HepG2 (cell line): ENCODE results near the gene TXNDC12. TPM values are rescaled to one million over a fixed set of nuclear protein-coding genes. Genes with fewer than 3 reads are reported as not detected.
A peak's percentile ranks its signal among the peaks of the same experiment; 100 is the strongest.

ENCODE experiments used
- ARID2 ChIP-seq: sonication (generic); formaldehyde crosslinking; IDR thresholded peaks from 2 replicates; pipeline ENCODE4 v1.8.1; 2022; ENCODE audit warnings: mild to moderate bottlenecking, missing genetic modification reagents, borderline replicate concordance
- CAMTA2 ChIP-seq: sonication (generic); formaldehyde crosslinking; IDR thresholded peaks from 2 replicates; pipeline ENCODE4 v1.4.0; 2020; ENCODE audit warnings: mild to moderate bottlenecking, missing genetic modification reagents, borderline replicate concordance
- CBX5 ChIP-seq: sonication (generic); formaldehyde crosslinking; IDR thresholded peaks from 2 replicates; pipeline ENCODE4 v1.4.0; 2020; ENCODE audit warnings: missing genetic modification reagents, borderline replicate concordance
- HNRNPH1 ChIP-seq: fragments of 200-400 bp; formaldehyde crosslinking; optimal IDR thresholded peaks from 2 replicates; pipeline ENCODE3; 2017; ENCODE audit warnings: mild to moderate bottlenecking, low read depth, low read length
- KDM2A ChIP-seq: sonication (generic); formaldehyde crosslinking; IDR thresholded peaks from 2 replicates; pipeline ENCODE4 v1.4.0; 2020; ENCODE audit warnings: low read depth, missing genetic modification reagents, borderline replicate concordance
- KLF13 ChIP-seq: sonication (generic); formaldehyde crosslinking; IDR thresholded peaks from 2 replicates; pipeline ENCODE4 v1.4.0; 2020; ENCODE audit warnings: mild to moderate bottlenecking, missing genetic modification reagents
- NFIC ChIP-seq: IDR thresholded peaks from 2 replicates; pipeline ENCODE4 v1.6.1; 2012; ENCODE audit warnings: mild to moderate bottlenecking, low read length, inconsistent platforms
- NFKB2 ChIP-seq: sonication (generic); formaldehyde crosslinking; IDR thresholded peaks from 2 replicates; pipeline ENCODE4 v1.4.0; 2020; ENCODE audit warnings: missing genetic modification reagents, borderline replicate concordance
- RCOR2 ChIP-seq: IDR thresholded peaks from 2 replicates; pipeline ENCODE4 v1.6.1; 2016; ENCODE audit warnings: missing biosample characterization, missing genetic modification reagents
- TGIF2 ChIP-seq: IDR thresholded peaks from 2 replicates; pipeline ENCODE4 v1.6.1; 2016; ENCODE audit warnings: control low read depth, missing compliant biosample characterization
- ZFX ChIP-seq: sonication (generic); formaldehyde crosslinking; IDR thresholded peaks from 2 replicates; pipeline ENCODE4 v1.4.0; 2020; ENCODE audit warnings: mild to moderate bottlenecking, low read depth, missing genetic modification reagents, moderate library complexity
- ZNF138 ChIP-seq: sonication (generic); formaldehyde crosslinking; IDR thresholded peaks from 2 replicates; pipeline ENCODE4 v1.5.0; 2020; ENCODE audit warnings: mild to moderate bottlenecking, low read depth, missing genetic modification reagents
- ZNF441 ChIP-seq: sonication (generic); formaldehyde crosslinking; IDR thresholded peaks from 2 replicates; pipeline ENCODE4 v1.7.0; 2021; ENCODE audit warnings: missing genetic modification reagents, borderline replicate concordance
- ZNF616 ChIP-seq: sonication (generic); formaldehyde crosslinking; IDR thresholded peaks from 2 replicates; pipeline ENCODE4 v1.5.0; 2020; ENCODE audit warnings: low read depth, mild to moderate bottlenecking, missing genetic modification reagents
- polyA plus RNA-seq, 8 experiments: library from polyadenylated mRNA; depleted of rRNA in 3 of 8; stranded (reverse) in 7 of 8; unstranded in 1 of 8; fragments of >200 nt; fragmentation: Illumina TruSeq in 4 of 8; extraction: Trizol in 4 of 8; gene quantifications; 2 replicates each; pipeline versions ENCODE4 v1.2.1 to v1.2.3, GENCODE V29; 2011 to 2016; ENCODE audit warnings: low read depth in 4 of 8, missing spikeins in 1 of 8, mixed read lengths in 1 of 8; ENCODE audit not compliant: insufficient read depth in 1 of 8
- total RNA-seq, 5 experiments: library from RNA; depleted of rRNA; stranded (reverse); fragments of >200 nt; fragmentation: Illumina TruSeq; extraction: Trizol; gene quantifications; 2 replicates each; pipeline ENCODE4 v1.2.3, GENCODE V29; 2016; ENCODE audit warnings: low read depth in 1 of 5
- TF ChIP-seq, protein P1 (sequence below): sonication (generic); formaldehyde crosslinking; conservative IDR thresholded peaks from 2 replicates; pipeline ENCODE4 v1.8.0; 2022; ENCODE audit warnings: mild to moderate bottlenecking, moderate library complexity, missing genetic modification reagents
- TF ChIP-seq, protein P2 (sequence below): sonication (generic); formaldehyde crosslinking; IDR thresholded peaks from 2 replicates; pipeline ENCODE4 v1.4.0; 2020; ENCODE audit warnings: mild to moderate bottlenecking, missing genetic modification reagents
- TF ChIP-seq, protein P3 (sequence below): sonication (generic); formaldehyde crosslinking; IDR thresholded peaks from 2 replicates; pipeline ENCODE4 v1.4.0; 2020; ENCODE audit warnings: missing genetic modification reagents
- TF ChIP-seq, protein P4 (sequence below): sonication (generic); formaldehyde crosslinking; IDR thresholded peaks from 2 replicates; pipeline ENCODE4 v1.5.1; 2020; ENCODE audit warnings: missing genetic modification reagents, mild to moderate bottlenecking, borderline replicate concordance

Gene TXNDC12
- total and polyA plus RNA-seq, 2 of the 13 experiments (the other 11 are each of a cell fraction or from before 2014, with no cell fraction given), result 65.6 to 67.2 TPM

DNA sequence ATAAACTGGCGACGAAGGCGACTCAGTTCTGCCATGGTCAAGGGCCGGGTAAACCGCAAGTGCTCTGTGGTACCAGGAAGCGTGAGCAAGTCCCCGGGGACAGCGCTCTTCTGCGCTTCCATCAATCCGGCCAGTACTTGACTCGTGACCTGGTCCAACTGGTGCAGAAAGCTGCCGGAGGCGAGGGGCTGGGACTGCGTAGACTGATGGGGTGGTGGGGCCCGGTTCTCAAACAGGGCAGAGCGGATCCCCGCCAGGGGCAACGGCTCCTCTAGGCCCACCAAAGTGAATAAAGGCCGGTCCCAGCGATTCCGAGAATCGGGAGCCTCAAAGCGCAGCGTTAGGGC, 22.2 kb downstream of the TXNDC12 start (continued):
- TF ChIP-seq, protein P1, sequence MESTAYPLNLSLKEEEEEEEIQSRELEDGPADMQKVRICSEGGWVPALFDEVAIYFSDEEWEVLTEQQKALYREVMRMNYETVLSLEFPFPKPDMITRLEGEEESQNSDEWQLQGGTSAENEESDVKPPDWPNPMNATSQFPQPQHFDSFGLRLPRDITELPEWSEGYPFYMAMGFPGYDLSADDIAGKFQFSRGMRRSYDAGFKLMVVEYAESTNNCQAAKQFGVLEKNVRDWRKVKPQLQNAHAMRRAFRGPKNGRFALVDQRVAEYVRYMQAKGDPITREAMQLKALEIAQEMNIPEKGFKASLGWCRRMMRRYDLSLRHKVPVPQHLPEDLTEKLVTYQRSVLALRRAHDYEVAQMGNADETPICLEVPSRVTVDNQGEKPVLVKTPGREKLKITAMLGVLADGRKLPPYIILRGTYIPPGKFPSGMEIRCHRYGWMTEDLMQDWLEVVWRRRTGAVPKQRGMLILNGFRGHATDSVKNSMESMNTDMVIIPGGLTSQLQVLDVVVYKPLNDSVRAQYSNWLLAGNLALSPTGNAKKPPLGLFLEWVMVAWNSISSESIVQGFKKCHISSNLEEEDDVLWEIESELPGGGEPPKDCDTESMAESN, result no peak
- TF ChIP-seq TGIF2 (no peak), CAMTA2 (0 out of 2 replicates have a peak, but pooled peaks have one; percentile 1), NFIC (no peak), ZNF441 (CRISPR knock-in tag) (0 out of 2 replicates have a peak, but pooled peaks have one; percentile 19), ARID2 (0 out of 2 replicates have a peak, but pooled peaks have one; percentile 2), ZFX (CRISPR knock-in tag) (no peak; the same call in 1 of the 2 replicates), KDM2A (CRISPR knock-in tag) (no peak), ZNF616 (CRISPR knock-in tag) (no peak), NFKB2 (CRISPR knock-in tag) (no peak), ZNF138 (CRISPR knock-in tag) (no peak), KLF13 (CRISPR knock-in tag) (no peak), CBX5 (CRISPR knock-in tag) (no peak), HNRNPH1 (no peak), RCOR2 (no peak)
- TF ChIP-seq, protein P2, sequence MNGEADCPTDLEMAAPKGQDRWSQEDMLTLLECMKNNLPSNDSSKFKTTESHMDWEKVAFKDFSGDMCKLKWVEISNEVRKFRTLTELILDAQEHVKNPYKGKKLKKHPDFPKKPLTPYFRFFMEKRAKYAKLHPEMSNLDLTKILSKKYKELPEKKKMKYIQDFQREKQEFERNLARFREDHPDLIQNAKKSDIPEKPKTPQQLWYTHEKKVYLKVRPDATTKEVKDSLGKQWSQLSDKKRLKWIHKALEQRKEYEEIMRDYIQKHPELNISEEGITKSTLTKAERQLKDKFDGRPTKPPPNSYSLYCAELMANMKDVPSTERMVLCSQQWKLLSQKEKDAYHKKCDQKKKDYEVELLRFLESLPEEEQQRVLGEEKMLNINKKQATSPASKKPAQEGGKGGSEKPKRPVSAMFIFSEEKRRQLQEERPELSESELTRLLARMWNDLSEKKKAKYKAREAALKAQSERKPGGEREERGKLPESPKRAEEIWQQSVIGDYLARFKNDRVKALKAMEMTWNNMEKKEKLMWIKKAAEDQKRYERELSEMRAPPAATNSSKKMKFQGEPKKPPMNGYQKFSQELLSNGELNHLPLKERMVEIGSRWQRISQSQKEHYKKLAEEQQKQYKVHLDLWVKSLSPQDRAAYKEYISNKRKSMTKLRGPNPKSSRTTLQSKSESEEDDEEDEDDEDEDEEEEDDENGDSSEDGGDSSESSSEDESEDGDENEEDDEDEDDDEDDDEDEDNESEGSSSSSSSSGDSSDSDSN (CRISPR knock-in tag), result no peak
- TF ChIP-seq, protein P3, sequence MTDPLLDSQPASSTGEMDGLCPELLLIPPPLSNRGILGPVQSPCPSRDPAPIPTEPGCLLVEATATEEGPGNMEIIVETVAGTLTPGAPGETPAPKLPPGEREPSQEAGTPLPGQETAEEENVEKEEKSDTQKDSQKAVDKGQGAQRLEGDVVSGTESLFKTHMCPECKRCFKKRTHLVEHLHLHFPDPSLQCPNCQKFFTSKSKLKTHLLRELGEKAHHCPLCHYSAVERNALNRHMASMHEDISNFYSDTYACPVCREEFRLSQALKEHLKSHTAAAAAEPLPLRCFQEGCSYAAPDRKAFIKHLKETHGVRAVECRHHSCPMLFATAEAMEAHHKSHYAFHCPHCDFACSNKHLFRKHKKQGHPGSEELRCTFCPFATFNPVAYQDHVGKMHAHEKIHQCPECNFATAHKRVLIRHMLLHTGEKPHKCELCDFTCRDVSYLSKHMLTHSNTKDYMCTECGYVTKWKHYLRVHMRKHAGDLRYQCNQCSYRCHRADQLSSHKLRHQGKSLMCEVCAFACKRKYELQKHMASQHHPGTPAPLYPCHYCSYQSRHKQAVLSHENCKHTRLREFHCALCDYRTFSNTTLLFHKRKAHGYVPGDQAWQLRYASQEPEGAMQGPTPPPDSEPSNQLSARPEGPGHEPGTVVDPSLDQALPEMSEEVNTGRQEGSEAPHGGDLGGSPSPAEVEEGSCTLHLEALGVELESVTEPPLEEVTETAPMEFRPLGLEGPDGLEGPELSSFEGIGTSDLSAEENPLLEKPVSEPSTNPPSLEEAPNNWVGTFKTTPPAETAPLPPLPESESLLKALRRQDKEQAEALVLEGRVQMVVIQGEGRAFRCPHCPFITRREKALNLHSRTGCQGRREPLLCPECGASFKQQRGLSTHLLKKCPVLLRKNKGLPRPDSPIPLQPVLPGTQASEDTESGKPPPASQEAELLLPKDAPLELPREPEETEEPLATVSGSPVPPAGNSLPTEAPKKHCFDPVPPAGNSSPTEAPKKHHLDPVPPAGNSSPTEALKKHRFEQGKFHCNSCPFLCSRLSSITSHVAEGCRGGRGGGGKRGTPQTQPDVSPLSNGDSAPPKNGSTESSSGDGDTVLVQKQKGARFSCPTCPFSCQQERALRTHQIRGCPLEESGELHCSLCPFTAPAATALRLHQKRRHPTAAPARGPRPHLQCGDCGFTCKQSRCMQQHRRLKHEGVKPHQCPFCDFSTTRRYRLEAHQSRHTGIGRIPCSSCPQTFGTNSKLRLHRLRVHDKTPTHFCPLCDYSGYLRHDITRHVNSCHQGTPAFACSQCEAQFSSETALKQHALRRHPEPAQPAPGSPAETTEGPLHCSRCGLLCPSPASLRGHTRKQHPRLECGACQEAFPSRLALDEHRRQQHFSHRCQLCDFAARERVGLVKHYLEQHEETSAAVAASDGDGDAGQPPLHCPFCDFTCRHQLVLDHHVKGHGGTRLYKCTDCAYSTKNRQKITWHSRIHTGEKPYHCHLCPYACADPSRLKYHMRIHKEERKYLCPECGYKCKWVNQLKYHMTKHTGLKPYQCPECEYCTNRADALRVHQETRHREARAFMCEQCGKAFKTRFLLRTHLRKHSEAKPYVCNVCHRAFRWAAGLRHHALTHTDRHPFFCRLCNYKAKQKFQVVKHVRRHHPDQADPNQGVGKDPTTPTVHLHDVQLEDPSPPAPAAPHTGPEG (CRISPR knock-in tag), result 0 out of 2 replicates have a peak, but pooled peaks have one; percentile 9
- TF ChIP-seq, protein P4, sequence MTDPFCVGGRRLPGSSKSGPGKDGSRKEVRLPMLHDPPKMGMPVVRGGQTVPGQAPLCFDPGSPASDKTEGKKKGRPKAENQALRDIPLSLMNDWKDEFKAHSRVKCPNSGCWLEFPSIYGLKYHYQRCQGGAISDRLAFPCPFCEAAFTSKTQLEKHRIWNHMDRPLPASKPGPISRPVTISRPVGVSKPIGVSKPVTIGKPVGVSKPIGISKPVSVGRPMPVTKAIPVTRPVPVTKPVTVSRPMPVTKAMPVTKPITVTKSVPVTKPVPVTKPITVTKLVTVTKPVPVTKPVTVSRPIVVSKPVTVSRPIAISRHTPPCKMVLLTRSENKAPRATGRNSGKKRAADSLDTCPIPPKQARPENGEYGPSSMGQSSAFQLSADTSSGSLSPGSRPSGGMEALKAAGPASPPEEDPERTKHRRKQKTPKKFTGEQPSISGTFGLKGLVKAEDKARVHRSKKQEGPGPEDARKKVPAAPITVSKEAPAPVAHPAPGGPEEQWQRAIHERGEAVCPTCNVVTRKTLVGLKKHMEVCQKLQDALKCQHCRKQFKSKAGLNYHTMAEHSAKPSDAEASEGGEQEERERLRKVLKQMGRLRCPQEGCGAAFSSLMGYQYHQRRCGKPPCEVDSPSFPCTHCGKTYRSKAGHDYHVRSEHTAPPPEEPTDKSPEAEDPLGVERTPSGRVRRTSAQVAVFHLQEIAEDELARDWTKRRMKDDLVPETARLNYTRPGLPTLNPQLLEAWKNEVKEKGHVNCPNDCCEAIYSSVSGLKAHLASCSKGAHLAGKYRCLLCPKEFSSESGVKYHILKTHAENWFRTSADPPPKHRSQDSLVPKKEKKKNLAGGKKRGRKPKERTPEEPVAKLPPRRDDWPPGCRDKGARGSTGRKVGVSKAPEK (CRISPR knock-in tag), result no peak
